HG03520 (cell line): ENCODE measurements around the gene PTPRS.
"Not testable (repeated sequence)": the region's sequence is repeated elsewhere in the genome, so short reads cannot be mapped to it uniquely, and the experiment has no call there.

Source experiments
- ATAC-seq: cut with Tn5 transposase; IDR thresholded peaks from one replicate; pipeline ENCODE4 v1.9.1; 2021; ENCODE audit warnings: mild to moderate bottlenecking, moderate library complexity; ENCODE audit not compliant: unreplicated experiment

Gene PTPRS

GRCh38 chr19:5340637-5341447, at the start of gene PTPRS:
PTPRS (minus strand) TSS chr19:5340812; CDS start chr19:5286140, 54,672 bp downstream.
- no peak for ATAC-seq

GRCh38 chr19:5389353-5389752, 48.7 kb upstream of the PTPRS start:
- ATAC-seq, result no peak

- ATAC-seq, result no peak
Measured at GRCh38 chr19:5387472-5387871, 46.9 kb upstream of the PTPRS start.

DNA sequence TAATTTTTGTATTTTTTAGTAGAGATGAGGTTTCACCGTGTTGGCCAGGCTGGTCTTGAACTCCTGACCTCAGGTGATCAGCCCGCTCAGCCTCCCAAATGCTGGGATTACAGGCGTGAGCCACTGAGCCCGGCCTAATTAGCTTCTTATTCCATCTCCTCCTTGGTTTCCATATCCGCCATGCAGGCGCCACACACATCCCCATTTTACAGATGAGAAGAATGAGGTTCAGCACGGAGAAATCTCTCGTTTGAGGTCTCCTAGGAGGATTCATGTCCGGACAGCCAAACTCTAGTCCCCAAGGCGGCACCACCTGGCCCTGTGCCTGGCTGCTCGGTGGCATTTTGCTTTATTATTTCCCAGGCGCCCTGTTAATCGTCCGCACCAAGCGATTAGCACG, 46.2 kb upstream of the PTPRS start:
- no peak for ATAC-seq

GRCh38 chr19:5381197-5381596, 40.6 kb upstream of the PTPRS start:
- not testable (repeated sequence) for ATAC-seq

- no peak for ATAC-seq
Measured at GRCh38 chr19:5380215-5380919, 39.8 kb upstream of the PTPRS start.

- no peak for ATAC-seq
Measured at GRCh38 chr19:5376928-5377327, 36.3 kb upstream of the PTPRS start.

DNA sequence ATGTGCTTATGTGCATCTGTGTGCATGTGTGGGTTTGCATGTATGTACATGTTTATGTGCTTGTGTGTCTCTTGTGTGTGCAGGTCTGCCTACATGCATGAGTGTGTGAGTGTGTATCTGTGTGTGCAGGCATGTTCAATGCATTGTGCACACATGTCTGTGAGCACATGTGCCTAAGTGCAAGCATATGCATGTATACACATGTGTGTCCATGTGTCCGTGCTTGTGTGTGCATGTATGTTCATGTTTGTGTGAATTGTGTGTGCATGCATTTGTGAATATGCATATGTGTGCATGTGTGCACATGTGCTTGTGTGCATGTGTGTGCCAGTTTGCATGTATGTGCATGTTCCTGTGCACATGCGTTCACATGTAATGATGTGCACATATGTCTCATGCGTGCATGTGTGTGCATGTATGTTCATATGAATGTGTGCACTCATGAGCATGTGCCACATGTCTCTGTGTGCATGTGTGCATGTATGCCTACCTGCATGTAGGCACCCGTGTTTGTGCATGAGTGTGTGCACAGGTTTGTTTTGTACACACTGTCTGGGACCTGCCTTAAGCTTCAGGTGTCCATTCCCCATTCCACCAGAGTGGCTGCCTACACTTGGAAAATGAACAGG, 32.1 kb upstream of the PTPRS start:
- no peak for ATAC-seq

DNA sequence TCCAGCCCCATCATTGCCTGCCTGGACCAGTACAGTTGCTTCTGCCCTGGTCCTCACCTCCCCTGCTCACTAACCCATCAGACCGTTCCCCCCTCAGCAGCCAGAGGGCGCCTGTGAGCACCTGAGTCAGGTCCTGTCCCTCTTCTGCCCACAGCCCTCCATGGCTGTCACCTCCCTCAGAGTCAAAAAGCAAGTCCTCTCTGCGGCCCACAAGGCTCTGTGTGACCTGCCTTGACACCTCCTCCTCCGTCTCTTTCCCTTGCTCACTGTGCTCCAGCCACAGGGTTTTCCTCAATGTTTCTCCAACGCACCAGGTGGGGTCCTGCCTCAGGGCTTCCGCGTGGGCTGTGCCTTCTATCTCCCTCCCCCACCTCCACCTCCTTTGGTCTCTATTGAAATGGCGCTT, 29.4 kb upstream of the PTPRS start:
- no peak for ATAC-seq

DNA sequence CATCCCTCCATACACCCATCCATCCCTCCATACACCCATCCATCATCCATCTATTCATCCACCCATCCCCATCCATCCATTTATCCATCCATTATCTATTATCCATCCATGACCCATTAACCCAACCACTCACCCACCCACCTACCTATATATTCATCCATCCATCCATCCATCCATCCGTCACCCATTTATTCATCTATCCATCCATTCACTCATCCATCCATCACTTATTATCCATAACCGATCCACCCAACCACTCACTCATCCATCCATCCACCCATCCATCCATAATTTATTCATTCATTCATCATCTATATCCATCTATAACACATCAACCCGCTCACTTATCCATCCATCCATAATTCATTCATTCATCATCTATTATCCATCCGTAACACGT, 28.7 kb upstream of the PTPRS start:
- no peak for ATAC-seq

DNA sequence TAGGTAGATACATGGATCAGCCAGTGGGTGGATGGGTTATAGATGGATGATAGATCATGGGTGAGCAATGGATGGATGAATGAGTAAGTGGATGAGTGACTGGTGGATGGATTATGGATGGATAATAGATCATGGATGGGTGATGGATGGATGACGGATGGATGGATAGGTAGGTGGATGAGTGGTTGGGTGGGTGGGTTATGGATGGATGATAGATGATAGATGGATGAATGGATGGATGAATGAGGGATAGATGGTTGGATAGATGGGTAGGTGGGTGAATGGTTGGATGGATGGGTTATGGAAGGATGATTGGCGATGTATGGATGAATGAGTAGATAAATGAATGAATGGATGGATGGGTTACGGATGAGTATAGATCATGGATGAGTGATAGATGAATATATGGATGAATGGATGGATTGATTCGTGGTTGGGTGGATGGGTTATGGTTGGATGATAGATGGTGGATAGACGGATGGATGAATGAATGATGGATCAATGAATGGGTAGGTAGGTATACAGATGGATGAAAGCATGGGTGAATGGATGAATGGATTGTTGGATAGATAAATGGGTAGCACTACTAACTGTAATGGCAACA, 27.0 kb upstream of the PTPRS start:
- no peak for ATAC-seq

DNA sequence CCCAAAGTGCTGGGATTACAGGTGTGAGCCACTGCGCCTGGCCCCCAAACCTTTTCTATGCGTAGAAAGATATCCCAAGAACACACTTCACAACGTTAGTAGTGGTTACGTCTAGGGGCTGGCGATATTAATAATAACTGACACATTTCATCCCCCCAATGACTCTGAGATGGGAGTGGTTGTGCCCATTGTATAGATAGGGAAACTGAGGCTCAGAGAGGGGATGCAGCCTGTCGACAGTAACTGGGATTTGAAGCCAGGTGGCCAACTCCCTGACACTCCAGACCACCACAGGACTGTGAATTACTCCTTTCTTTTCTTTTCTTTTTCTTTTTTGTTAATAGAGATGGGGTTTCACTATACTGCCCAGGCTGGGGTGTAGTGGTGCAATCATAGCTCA, 25.3 kb upstream of the PTPRS start:
- no peak for ATAC-seq

DNA sequence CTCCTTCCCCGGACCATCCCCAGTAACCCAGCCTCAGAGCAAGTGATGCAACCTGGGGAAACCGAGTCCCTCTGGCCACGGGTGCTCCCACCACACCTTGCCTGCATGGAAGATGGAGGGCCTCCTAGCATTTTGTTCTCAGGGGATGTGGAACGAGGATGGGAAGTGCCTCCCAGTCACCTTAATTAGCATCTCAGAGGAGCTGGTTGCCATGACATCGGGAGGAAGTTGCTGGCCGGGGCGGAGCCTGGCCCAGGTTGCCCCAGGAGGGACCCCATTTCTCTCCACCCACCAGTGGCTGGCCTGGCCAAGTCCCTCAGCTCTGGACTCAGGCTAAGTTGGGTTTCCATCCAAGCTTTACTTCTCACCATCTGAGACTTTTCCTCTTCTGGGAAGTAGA, 24.1 kb upstream of the PTPRS start:
- ATAC-seq, result no peak

- ATAC-seq, result not testable (repeated sequence)
Measured at GRCh38 chr19:5361839-5362238, 21.2 kb upstream of the PTPRS start.

DNA sequence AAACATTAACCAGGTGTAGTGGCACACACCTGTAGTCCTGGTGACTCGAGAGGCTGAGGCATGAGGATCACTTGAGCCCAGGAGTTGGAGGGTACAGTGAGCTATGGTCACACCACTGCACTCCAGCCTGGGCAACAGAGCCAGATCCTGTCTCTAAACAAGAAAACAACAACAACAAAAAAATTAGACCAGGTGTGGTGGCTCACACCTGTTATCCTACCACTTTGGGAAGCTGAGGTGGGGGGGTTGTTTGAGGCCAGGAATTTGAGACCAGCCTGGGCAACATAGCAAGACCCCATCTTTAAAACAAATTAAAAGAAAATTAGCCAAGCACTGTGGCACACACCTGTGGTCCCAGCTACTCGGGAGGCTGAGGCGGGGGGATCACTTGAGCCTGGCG, 20.8 kb upstream of the PTPRS start:
- no peak for ATAC-seq

DNA sequence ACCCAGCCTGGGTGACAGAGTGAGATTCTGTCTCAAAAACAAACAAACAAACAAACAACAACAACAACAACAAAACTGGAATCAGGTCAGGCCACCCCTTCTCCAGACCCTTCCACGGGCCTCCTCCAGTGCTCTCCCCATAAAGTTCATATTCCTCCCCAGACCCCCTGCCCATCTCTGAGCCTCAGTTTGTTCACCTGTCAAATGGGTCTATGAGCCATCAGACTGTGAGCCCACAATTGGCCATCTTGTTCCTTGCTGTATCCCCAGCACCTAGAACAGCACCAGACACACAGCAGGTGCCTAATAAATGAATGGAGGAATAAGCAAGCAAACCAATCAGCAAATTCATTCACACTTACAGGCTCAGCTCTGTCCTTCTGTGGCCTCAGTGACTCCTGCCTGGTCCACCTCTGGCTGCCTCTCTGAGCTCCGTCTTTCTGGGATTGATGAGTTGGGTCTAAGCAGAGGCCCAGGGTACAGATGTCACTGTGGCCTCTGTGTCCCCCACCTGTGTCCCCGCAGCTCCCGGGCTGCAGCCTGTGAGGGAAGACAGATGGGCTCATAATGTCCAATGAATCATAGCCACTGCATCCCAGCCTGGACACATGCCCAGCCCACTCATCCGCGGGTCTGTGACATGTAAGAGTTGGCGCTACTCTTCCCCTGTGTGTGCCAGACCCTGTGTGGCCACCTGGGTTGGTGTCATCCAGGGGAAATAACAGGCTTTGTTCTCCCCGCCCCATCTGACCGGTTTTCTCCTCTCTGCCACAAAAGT, 19.6 kb upstream of the PTPRS start:
- no peak for ATAC-seq

DNA sequence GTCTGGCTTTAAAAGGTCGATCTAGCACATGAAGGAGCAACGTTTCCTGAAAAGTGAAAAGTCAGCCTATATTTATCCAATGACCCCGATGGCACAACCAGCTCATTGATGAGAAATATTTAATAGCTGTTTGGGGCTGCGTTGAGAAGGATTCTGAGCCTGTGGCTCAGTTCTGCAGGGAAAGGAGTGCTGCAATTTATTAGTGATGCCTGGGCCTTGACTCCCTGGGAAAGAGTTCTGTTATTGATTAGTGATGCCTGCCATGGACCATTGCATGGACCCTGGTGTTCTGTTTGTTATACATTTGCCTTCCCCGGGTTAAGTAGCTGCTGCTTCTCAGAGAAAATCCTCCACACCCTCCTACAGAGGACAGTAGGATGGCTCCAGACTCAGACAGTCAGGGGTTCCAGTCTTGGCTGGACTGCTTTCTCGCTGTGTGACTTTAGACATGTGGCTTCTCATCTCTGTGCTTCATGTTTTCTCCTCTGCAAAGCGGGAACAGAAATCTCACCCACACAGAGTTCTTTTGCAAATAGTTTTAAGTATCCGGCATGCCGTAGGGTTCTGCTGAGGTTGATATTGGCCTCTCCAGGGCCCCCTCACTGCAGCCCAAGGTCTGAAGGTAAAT, 17.7 kb upstream of the PTPRS start:
- ATAC-seq, result no peak

- ATAC-seq, result no peak
Measured at GRCh38 chr19:5357584-5357983, 17.0 kb upstream of the PTPRS start.

DNA sequence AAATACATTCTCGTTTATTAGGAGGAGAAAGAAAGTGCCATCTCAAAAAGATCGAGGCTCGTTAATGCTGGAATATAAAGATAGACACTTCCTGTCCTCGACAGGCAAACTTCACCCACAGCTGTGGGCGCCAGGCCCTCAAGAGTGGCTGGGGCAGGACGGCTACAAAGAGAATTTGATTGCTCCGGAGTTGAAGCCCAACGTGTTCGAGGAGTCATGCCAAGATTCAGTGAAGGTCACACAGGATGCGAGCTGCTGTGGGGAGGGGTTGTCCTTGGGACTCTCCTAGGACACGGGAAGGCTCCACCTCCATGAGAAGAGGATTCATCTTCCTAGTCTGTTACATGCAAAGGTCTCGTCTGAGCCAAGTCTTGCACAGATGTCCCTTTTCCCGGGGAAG, 16.3 kb upstream of the PTPRS start:
- ATAC-seq, result no peak

- ATAC-seq, result no peak
Measured at GRCh38 chr19:5356428-5356827, 15.8 kb upstream of the PTPRS start.
